Caco-2 (cell line): Measurements from ENCODE around the gene MAPK8IP3. TPM values are rescaled to one million over a fixed set of nuclear protein-coding genes. Genes with fewer than 3 reads are reported as not detected.
A peak's percentile ranks its signal among the peaks of the same experiment; 100 is the strongest.

Experiments used
- BruUV-seq: library from RNA; stranded (reverse); fragments of 400-500 nt; replicated peaks from 2 replicates; lab custom pipeline; 2021; lab: Mats Ljungman, UMichigan
- CTCF ChIA-PET: fragments of 300-600 bp; sonication (Branson Sonifier 250); formaldehyde crosslinking; loops from one replicate; lab custom pipeline; 2022; ENCODE audit warnings: antibody characterized with exemption; lab: Charles Lee
- POLR2A ChIA-PET: fragments of 300-600 bp; sonication (Branson Sonifier 250); formaldehyde crosslinking; loops from one replicate; lab custom pipeline; 2022; ENCODE audit warnings: antibody characterized with exemption; lab: Charles Lee
- DNase-seq, 2 experiments: peaks; one replicate each; pipeline versions ENCODE4 v3.0.0 to v3.0.0-alpha.2; 2020 to 2022
- H3K27me3 ChIP-seq: replicated peaks from 2 replicates; pipeline ENCODE4 v1.6.0; 2011; ENCODE audit warnings: low read length; ENCODE audit not compliant: control insufficient read depth, insufficient read depth
- H3K36me3 ChIP-seq: 2 replicates; pipeline ENCODE4 v1.5.1; 2011; ENCODE audit warnings: low read length; ENCODE audit not compliant: control insufficient read depth, insufficient read depth
- H3K4me1 ChIP-seq: fragments of 250-450 bp; sonication (Bioruptor Pico); 2 replicates; pipeline ENCODE4 v1.5.1; 2020; ENCODE audit warnings: mild to moderate bottlenecking
- H3K4me3 ChIP-seq: 2 replicates; pipeline ENCODE4 v1.5.1; 2011; ENCODE audit warnings: low read depth, mild to moderate bottlenecking, control low read depth, low read length
- H3K9me3 ChIP-seq: fragments of 250-450 bp; sonication (Bioruptor Pico); 2 replicates; pipeline ENCODE4 v1.5.1; 2020; ENCODE audit warnings: mild to moderate bottlenecking, moderate library complexity
- H3K27ac Mint-ChIP-seq: one replicate; pipeline ENCODE4 v1.8.0; 2022; ENCODE audit warnings: mixed read lengths; ENCODE audit not compliant: unreplicated experiment
- H3K27me3 Mint-ChIP-seq: one replicate; pipeline ENCODE4 v1.8.0; 2022; ENCODE audit warnings: mixed read lengths; ENCODE audit not compliant: insufficient read depth, unreplicated experiment
- H3K36me3 Mint-ChIP-seq: one replicate; pipeline ENCODE4 v1.8.0; 2022; ENCODE audit warnings: mild to moderate bottlenecking, mixed read lengths; ENCODE audit not compliant: insufficient read depth, unreplicated experiment
- H3K4me1 Mint-ChIP-seq: one replicate; pipeline ENCODE4 v1.8.0; 2022; ENCODE audit warnings: low read depth, mixed read lengths; ENCODE audit not compliant: unreplicated experiment
- H3K4me3 Mint-ChIP-seq: one replicate; pipeline ENCODE4 v1.8.0; 2022; ENCODE audit warnings: mild to moderate bottlenecking, moderate library complexity, mixed read lengths; ENCODE audit not compliant: unreplicated experiment
- H3K9me3 Mint-ChIP-seq: one replicate; pipeline ENCODE4 v1.8.0; 2022; ENCODE audit warnings: mixed read lengths; ENCODE audit not compliant: unreplicated experiment
- intact Hi-C: fragments of 100-400 bp; cut with micrococcal nuclease; formaldehyde crosslinking; loops from one replicate; pipeline ENCODE4 v1.10.0; 2022; ENCODE audit not compliant: unreplicated experiment
- total RNA-seq: library from RNA; stranded (reverse); gene quantifications from 2 replicates; pipeline ENCODE4 v1.2.3, GENCODE V29; 2022
- TF ChIP-seq, protein P1 (sequence below), 2 experiments: fragments of 200-600 bp in 1 of 2; IDR thresholded peaks; 1 replicate in 1 of 2; 2 replicates in 1 of 2; pipeline versions ENCODE4 v1.5.1 to v1.8.0; 2011 to 2022; ENCODE audit warnings: antibody characterized with exemption in 1 of 2, control low read depth in 1 of 2, inconsistent platforms in 1 of 2, low read depth in 1 of 2, low read length in 1 of 2, mild to moderate bottlenecking in 1 of 2, moderate library complexity in 1 of 2; ENCODE audit not compliant: insufficient read depth in 1 of 2, severe bottlenecking in 1 of 2, unreplicated experiment in 1 of 2

The MAPK8IP3 gene
- total RNA-seq, 1 experiment from 2014 or later, result 60.5 TPM

GRCh38 chr16:1676661-1677060, 29.3 kb upstream of the MAPK8IP3 start:
- intact Hi-C loops, result loop anchor here (10.0 kb wide), 1 partner anchor 62 kb away; the partner anchor contains the start of genes CRAMP1 and IFT140
- Histone ChIP-seq H3K27me3 (no peaks in the 10 kb centered on the region), H3K36me3 (no peaks in the 10 kb centered on the region), H3K4me1 (peaks cover 9% of the 10 kb centered on the region; the same call in 1 of the 2 replicates), H3K9me3 (no peaks in the 10 kb centered on the region), H3K4me3 (no peak overlapping the region)
- no TSS peak for BruUV-seq
- H3K27me3 Mint-ChIP-seq, result no peaks in the 10 kb centered on the region
- no peaks in the 10 kb centered on the region for H3K9me3 Mint-ChIP-seq
- peak overlapping the region; percentile 56 for H3K4me3 Mint-ChIP-seq
- TF ChIP-seq, protein P1, sequence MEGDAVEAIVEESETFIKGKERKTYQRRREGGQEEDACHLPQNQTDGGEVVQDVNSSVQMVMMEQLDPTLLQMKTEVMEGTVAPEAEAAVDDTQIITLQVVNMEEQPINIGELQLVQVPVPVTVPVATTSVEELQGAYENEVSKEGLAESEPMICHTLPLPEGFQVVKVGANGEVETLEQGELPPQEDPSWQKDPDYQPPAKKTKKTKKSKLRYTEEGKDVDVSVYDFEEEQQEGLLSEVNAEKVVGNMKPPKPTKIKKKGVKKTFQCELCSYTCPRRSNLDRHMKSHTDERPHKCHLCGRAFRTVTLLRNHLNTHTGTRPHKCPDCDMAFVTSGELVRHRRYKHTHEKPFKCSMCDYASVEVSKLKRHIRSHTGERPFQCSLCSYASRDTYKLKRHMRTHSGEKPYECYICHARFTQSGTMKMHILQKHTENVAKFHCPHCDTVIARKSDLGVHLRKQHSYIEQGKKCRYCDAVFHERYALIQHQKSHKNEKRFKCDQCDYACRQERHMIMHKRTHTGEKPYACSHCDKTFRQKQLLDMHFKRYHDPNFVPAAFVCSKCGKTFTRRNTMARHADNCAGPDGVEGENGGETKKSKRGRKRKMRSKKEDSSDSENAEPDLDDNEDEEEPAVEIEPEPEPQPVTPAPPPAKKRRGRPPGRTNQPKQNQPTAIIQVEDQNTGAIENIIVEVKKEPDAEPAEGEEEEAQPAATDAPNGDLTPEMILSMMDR (IDR thresholded peaks at IDR 0.05; ENCODE audit: insufficient read depth in 1 of 2, low read depth in 1 of 2, low read length in 1 of 2, severe bottlenecking in 1 of 2, unreplicated experiment in 1 of 2), result no peak
- peaks cover 44% of the 10 kb centered on the region for H3K36me3 Mint-ChIP-seq
- no peak overlapping the region for H3K27ac Mint-ChIP-seq
- POLR2A ChIA-PET, result no interaction called here
- DNase-seq, result no peak
- peaks cover 8% of the 10 kb centered on the region for H3K4me1 Mint-ChIP-seq
- CTCF ChIA-PET, result interaction anchor here (1.2 kb wide), 1 partner anchor 66 kb away, joined by 6 read pairs; the partner anchor contains the start of gene IFT140

GRCh38 chr16:1677339-1677738, 28.7 kb upstream of the MAPK8IP3 start:
- peaks cover 8% of the 10 kb centered on the region for H3K4me1 Mint-ChIP-seq
- CTCF ChIA-PET, result interaction anchor here (0.6 to 2.2 kb wide), 5 partner anchors 26 to 208 kb away, joined by 3 to 35 read pairs (median 6); partner anchors contain the start of genes IFT140, MAPK8IP3, NUBP2 and SPSB3

DNA sequence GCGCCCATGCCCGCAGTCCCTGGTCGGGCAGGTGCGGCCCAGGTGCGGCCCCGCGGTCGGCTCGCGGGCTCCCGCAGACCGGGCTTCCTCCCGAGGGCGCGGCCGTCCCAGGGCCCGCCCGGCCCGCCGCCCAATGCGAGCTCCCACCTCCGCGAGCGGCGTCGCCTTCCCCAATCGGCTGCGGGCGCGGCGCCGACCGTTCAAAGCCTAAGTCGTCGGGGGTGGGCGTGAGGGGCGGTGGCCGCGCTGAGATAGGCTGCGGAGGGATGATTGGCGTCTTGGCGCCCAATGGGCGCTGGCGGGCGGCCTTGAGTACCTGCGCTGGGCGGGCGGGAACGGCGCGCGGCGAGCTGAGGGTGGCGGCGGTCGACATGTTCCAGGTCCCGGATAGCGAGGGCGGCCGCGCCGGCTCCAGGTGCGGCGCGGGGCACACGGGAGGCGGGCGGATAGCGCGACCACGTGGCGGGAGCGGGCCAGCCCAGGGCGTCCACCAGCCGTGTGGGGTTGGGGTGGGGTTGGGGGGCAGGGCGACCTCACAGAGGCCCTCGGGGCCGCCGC, 28.0 kb upstream of the MAPK8IP3 start, which contains the start of gene JPT2:
Gene JPT2 (plus strand): TSS at position 338 of the 558 bp plus-strand sequence. CDS start 34 bp downstream, at position 372.
- POLR2A ChIA-PET, result interaction anchor here (0.5 to 1.2 kb wide), 10 partner anchors 8 to 816 kb away, joined by 3 to 17 read pairs (median 4); partner anchors contain the start of genes MAPK8IP3, NUBP2, RPS2 and SPSB3
- H3K36me3 ChIP-seq, result no peaks in the 10 kb centered on the region
- H3K9me3 Mint-ChIP-seq, result no peaks in the 10 kb centered on the region
- H3K4me3 ChIP-seq, result peak within 1 kb of the TSS; percentile 82
- H3K36me3 Mint-ChIP-seq, result peaks cover 46% of the 10 kb centered on the region
- no peaks in the 10 kb centered on the region for H3K9me3 ChIP-seq
- peak within 1 kb of the TSS; percentile 91 for H3K27ac Mint-ChIP-seq
- DNase-seq, result peak; percentile 96 to 97
- no TSS peak for BruUV-seq
- intact Hi-C loops, result loop anchor here (1.0 to 10.0 kb wide), 3 partner anchors 11 to 63 kb away; partner anchors contain the start of genes CRAMP1 and IFT140
- no peaks in the 10 kb centered on the region for H3K27me3 ChIP-seq
- no peaks in the 10 kb centered on the region for H3K27me3 Mint-ChIP-seq
- CTCF ChIA-PET, result interaction anchor here (0.6 to 2.2 kb wide), 6 partner anchors 11 to 207 kb away, joined by 3 to 35 read pairs (median 6); partner anchors contain the start of genes IFT140, MAPK8IP3, NUBP2 and SPSB3
- TF ChIP-seq, protein P1 (IDR thresholded peaks at IDR 0.05; ENCODE audit: insufficient read depth in 1 of 2, low read depth in 1 of 2, low read length in 1 of 2, severe bottlenecking in 1 of 2, unreplicated experiment in 1 of 2), result no peak
- H3K4me1 Mint-ChIP-seq, result peaks cover 8% of the 10 kb centered on the region
- H3K4me1 ChIP-seq, result peaks cover 9% of the 10 kb centered on the region; the same call in 1 of the 2 replicates
- H3K4me3 Mint-ChIP-seq, result peak within 1 kb of the TSS; percentile 96

More at GRCh38 chr16:1677339-1677738, 28.7 kb upstream of the MAPK8IP3 start:
- Mint-ChIP-seq H3K27me3 (no peaks in the 10 kb centered on the region), H3K27ac (no peak overlapping the region), H3K9me3 (no peaks in the 10 kb centered on the region), H3K4me3 (peak overlapping the region; percentile 56), H3K36me3 (peaks cover 48% of the 10 kb centered on the region)
- TF ChIP-seq, protein P1 (IDR thresholded peaks at IDR 0.05; ENCODE audit: insufficient read depth in 1 of 2, low read depth in 1 of 2, low read length in 1 of 2, severe bottlenecking in 1 of 2, unreplicated experiment in 1 of 2), result no peak
- Histone ChIP-seq H3K36me3 (no peaks in the 10 kb centered on the region), H3K27me3 (no peaks in the 10 kb centered on the region), H3K4me1 (peaks cover 9% of the 10 kb centered on the region; the same call in 1 of the 2 replicates), H3K9me3 (no peaks in the 10 kb centered on the region), H3K4me3 (peak overlapping the region; percentile 33)
- intact Hi-C loops, result loop anchor here (10.0 kb wide), 1 partner anchor 63 kb away; the partner anchor contains the start of genes CRAMP1 and IFT140
- no TSS peak for BruUV-seq
- POLR2A ChIA-PET, result interaction anchor here (0.6 to 1.2 kb wide), 7 partner anchors 10 to 816 kb away, joined by 3 to 17 read pairs (median 7); partner anchors contain the start of genes MAPK8IP3, NUBP2, RPS2 and SPSB3
- DNase-seq, result no peak
